Mesothelial cell of epicardium (in vitro differentiated cells): ENCODE measurements around the gene NINL. TPM values are rescaled to one million over a fixed set of nuclear protein-coding genes. Genes with fewer than 3 reads are reported as not detected.

ENCODE experiments used
- DNase-seq, 2 experiments: peaks; one replicate each; pipeline ENCODE4 v3.0.0; 2021; ENCODE audit warnings: low spot score in 2 of 2; ENCODE audit not compliant: unreplicated experiment in 2 of 2
- H3K27ac Mint-ChIP-seq: 2 replicates; pipeline ENCODE4 v1.8.0; 2021; ENCODE audit warnings: mixed read lengths
- H3K27me3 Mint-ChIP-seq: 2 replicates; pipeline ENCODE4 v1.8.0; 2021; ENCODE audit warnings: low read depth, mixed read lengths
- H3K36me3 Mint-ChIP-seq: 2 replicates; pipeline ENCODE4 v1.8.0; 2021; ENCODE audit warnings: mixed read lengths
- H3K4me1 Mint-ChIP-seq: 2 replicates; pipeline ENCODE4 v1.8.0; 2021; ENCODE audit warnings: mixed read lengths
- H3K4me3 Mint-ChIP-seq: 2 replicates; pipeline ENCODE4 v1.8.0; 2021; ENCODE audit warnings: mild to moderate bottlenecking, moderate library complexity, mixed read lengths
- H3K9me3 Mint-ChIP-seq: 2 replicates; pipeline ENCODE4 v1.8.0; 2021; ENCODE audit warnings: mixed read lengths
- total RNA-seq: library from RNA; stranded (reverse); gene quantifications from 3 replicates; pipeline ENCODE4 v1.2.1, GENCODE V29; 2021
- TF ChIP-seq, protein P1 (sequence below): fragments of 200-600 bp; sonication (generic); IDR thresholded peaks from one replicate; pipeline ENCODE4 v1.5.0; 2021; ENCODE audit warnings: antibody characterized with exemption; ENCODE audit not compliant: unreplicated experiment

Gene NINL
- total RNA-seq, 1 donor from 2014 or later, result 85.9 TPM

DNA sequence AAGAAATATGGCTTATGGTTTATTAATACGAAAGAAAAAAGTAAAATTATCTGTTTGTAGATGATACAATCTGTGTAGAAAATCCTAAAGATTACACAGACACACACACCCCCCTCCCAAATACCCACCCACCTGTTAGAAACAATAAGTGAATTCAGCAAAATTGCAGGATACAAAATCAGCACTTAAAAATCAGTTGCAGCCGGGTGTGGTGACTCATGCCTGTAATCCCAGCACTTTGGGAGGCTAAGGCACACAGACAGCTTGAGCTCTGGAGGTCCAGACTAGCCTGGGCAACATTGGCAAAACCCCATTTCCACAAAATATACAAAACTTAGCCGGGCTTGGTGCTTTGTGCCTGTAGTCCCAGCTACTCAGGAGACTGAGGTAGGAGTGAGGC, 42.3 kb downstream of the NINL start:
- H3K4me3 Mint-ChIP-seq, result no peak overlapping the region
- H3K9me3 Mint-ChIP-seq, result no peaks in the 10 kb centered on the region
- peaks cover 4% of the 10 kb centered on the region for H3K36me3 Mint-ChIP-seq
- H3K27ac Mint-ChIP-seq, result peak overlapping the region; percentile 47
- no peaks in the 10 kb centered on the region for H3K27me3 Mint-ChIP-seq
- no peak for DNase-seq
- TF ChIP-seq, protein P1, sequence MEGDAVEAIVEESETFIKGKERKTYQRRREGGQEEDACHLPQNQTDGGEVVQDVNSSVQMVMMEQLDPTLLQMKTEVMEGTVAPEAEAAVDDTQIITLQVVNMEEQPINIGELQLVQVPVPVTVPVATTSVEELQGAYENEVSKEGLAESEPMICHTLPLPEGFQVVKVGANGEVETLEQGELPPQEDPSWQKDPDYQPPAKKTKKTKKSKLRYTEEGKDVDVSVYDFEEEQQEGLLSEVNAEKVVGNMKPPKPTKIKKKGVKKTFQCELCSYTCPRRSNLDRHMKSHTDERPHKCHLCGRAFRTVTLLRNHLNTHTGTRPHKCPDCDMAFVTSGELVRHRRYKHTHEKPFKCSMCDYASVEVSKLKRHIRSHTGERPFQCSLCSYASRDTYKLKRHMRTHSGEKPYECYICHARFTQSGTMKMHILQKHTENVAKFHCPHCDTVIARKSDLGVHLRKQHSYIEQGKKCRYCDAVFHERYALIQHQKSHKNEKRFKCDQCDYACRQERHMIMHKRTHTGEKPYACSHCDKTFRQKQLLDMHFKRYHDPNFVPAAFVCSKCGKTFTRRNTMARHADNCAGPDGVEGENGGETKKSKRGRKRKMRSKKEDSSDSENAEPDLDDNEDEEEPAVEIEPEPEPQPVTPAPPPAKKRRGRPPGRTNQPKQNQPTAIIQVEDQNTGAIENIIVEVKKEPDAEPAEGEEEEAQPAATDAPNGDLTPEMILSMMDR, result no peak
- peaks cover 53% of the 10 kb centered on the region for H3K4me1 Mint-ChIP-seq

- Mint-ChIP-seq H3K4me1 (peaks cover 44% of the 10 kb centered on the region), H3K36me3 (peaks cover 9% of the 10 kb centered on the region), H3K9me3 (no peaks in the 10 kb centered on the region), H3K4me3 (no peak overlapping the region), H3K27ac (no peak overlapping the region), H3K27me3 (no peaks in the 10 kb centered on the region)
- no peak for DNase-seq
- TF ChIP-seq, protein P1, result no peak
Observed at GRCh38 chr20:25541676-25542075, 43.7 kb downstream of the NINL start.

- TF ChIP-seq, protein P1, result no peak
- no peak for DNase-seq
- Mint-ChIP-seq H3K4me1 (peaks cover 31% of the 10 kb centered on the region), H3K27me3 (no peaks in the 10 kb centered on the region), H3K36me3 (peaks cover 10% of the 10 kb centered on the region), H3K27ac (peak overlapping the region; percentile 61), H3K9me3 (no peaks in the 10 kb centered on the region), H3K4me3 (no peak overlapping the region)
Observed at GRCh38 chr20:25539742-25540672, 45.3 kb downstream of the NINL start.

- TF ChIP-seq, protein P1, result no peak
- DNase-seq, result no peak
- H3K4me1 Mint-ChIP-seq, result peaks cover 29% of the 10 kb centered on the region
- H3K36me3 Mint-ChIP-seq, result peaks cover 10% of the 10 kb centered on the region
- no peaks in the 10 kb centered on the region for H3K9me3 Mint-ChIP-seq
- H3K27ac Mint-ChIP-seq, result no peak overlapping the region
- H3K27me3 Mint-ChIP-seq, result no peaks in the 10 kb centered on the region
- H3K4me3 Mint-ChIP-seq, result no peak overlapping the region
Observed at GRCh38 chr20:25538838-25539665, 46.3 kb downstream of the NINL start.

DNA sequence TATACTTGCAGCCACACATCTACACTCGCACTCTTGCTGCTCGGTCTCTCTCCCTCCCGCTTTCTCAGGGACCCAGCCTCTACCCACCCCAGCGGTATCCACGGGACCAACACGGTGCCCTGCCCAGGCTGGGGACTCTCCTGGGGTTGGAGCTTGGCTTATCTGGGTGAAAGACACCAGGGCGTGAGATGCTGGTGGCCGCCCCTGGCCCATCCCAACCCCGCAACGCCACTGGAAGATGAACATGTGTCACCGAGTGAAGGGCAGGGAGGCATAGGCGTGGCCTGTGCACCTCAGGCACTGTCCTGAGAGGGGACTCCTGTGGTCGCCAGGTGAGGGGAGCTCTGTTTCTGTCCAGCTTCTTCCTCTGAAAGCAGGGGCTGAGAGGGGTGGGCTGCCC, 47.4 kb downstream of the NINL start:
- H3K27me3 Mint-ChIP-seq, result no peaks in the 10 kb centered on the region
- H3K4me3 Mint-ChIP-seq, result no peak overlapping the region
- H3K36me3 Mint-ChIP-seq, result peaks cover 10% of the 10 kb centered on the region
- H3K9me3 Mint-ChIP-seq, result no peaks in the 10 kb centered on the region
- DNase-seq, result no peak
- TF ChIP-seq, protein P1, result no peak
- no peak overlapping the region for H3K27ac Mint-ChIP-seq
- H3K4me1 Mint-ChIP-seq, result peaks cover 28% of the 10 kb centered on the region
